NOMO-1 (cell line): Measurements from ENCODE around the gene ZNF827.

Experiments
- DNase-seq, 2 experiments: peaks; one replicate each; lab custom pipeline; 2025; ENCODE audit not compliant: unreplicated experiment in 2 of 2; lab: John Stamatoyannopoulos, UW

Gene ZNF827

GRCh38 chr4:145805490-145805889, 133.1 kb downstream of the ZNF827 start:
- DNase-seq, result no peak

- DNase-seq, result no peak
Measured at GRCh38 chr4:145804116-145804515, 134.5 kb downstream of the ZNF827 start.

GRCh38 chr4:145799223-145799622, 139.4 kb downstream of the ZNF827 start:
- peak in 1 of 2 experiments; percentile 8 for DNase-seq

- no peak for DNase-seq
Measured at GRCh38 chr4:145797278-145797677, 141.3 kb downstream of the ZNF827 start.

- peak; percentile 15 to 74 for DNase-seq
Measured at GRCh38 chr4:145796346-145796745, 142.3 kb downstream of the ZNF827 start.

- peak; percentile 90 to 95 for DNase-seq
Measured at GRCh38 chr4:145795521-145795920, 143.1 kb downstream of the ZNF827 start.

GRCh38 chr4:145792429-145792828, 146.2 kb downstream of the ZNF827 start:
- no peak for DNase-seq

GRCh38 chr4:145791988-145792387, 146.6 kb downstream of the ZNF827 start:
- no peak for DNase-seq

GRCh38 chr4:145788755-145789154, 149.9 kb downstream of the ZNF827 start:
- no peak for DNase-seq

GRCh38 chr4:145786830-145787229, 151.8 kb downstream of the ZNF827 start:
- DNase-seq, result peak; percentile 7 to 15

- no peak for DNase-seq
Measured at GRCh38 chr4:145786261-145786660, 152.4 kb downstream of the ZNF827 start.

- DNase-seq, result peak; percentile 13 to 40
Measured at GRCh38 chr4:145785391-145786008, 153.1 kb downstream of the ZNF827 start.

- no peak for DNase-seq
Measured at GRCh38 chr4:145784036-145784435, 154.6 kb downstream of the ZNF827 start.

GRCh38 chr4:145782756-145783155, 155.9 kb downstream of the ZNF827 start:
- no peak for DNase-seq

- DNase-seq, result peak; percentile 42 to 60
Measured at GRCh38 chr4:145781351-145781750, 157.3 kb downstream of the ZNF827 start.

- no peak for DNase-seq
Measured at GRCh38 chr4:145779319-145779801, 159.3 kb downstream of the ZNF827 start.

GRCh38 chr4:145776208-145776607, 162.4 kb downstream of the ZNF827 start:
- DNase-seq, result no peak

GRCh38 chr4:145775406-145775805, 163.2 kb downstream of the ZNF827 start:
- no peak for DNase-seq

- no peak for DNase-seq
Measured at GRCh38 chr4:145774473-145774872, 164.2 kb downstream of the ZNF827 start.

GRCh38 chr4:145773581-145774234, 164.9 kb downstream of the ZNF827 start:
- no peak for DNase-seq

GRCh38 chr4:145772347-145772746, 166.3 kb downstream of the ZNF827 start:
- no peak for DNase-seq

GRCh38 chr4:145770124-145770523, 168.5 kb downstream of the ZNF827 start:
- DNase-seq, result no peak
